HG02642 (cell line): ENCODE results near the gene ZFAND5.
A peak's percentile ranks its signal among the peaks of the same experiment; 100 is the strongest.

ENCODE experiments used
- ATAC-seq: cut with Tn5 transposase; IDR thresholded peaks from one replicate; pipeline ENCODE4 v1.9.1; 2021; ENCODE audit warnings: mild to moderate bottlenecking; ENCODE audit not compliant: unreplicated experiment, poor library complexity

ZFAND5 gene

DNA sequence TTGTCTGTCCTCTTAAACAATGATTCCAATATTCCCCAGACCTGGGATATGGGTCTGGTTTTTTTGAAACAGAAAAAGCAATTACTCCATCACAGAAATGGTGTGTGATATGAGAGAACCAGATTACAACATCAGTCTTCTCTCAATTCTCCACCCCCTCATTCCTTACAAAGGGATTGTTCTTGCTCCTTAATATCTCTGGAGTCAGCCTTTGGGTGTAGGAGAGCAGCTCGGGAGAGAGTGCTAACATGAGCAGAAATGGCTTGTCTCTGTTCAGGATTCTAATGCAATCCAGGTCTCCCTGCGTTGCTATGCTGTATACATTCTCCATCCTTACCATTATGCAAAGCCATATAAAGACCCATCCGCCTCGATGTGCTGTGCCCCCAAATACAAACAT, 32.7 kb downstream of the ZFAND5 start:
- ATAC-seq = no peak

DNA sequence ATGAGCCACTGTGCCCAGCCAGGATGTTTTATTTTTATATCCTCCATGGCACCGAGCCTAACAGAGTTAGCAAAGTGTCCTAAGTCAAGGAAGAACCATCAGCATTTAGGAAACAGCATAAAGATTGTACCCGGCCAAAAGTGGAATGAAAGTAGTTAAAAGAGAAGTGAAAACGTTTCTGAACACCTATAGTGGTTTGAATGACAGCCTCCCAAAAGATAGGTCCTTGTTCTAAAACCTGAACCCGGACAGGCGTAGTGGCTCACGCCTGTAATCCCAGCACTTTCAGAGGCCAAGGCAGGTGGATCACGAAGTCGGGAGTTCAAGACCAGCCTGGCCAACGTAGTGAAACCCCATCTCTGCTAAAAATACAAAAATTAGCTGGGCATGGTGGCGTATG, 37.4 kb downstream of the ZFAND5 start:
- no peak for ATAC-seq

DNA sequence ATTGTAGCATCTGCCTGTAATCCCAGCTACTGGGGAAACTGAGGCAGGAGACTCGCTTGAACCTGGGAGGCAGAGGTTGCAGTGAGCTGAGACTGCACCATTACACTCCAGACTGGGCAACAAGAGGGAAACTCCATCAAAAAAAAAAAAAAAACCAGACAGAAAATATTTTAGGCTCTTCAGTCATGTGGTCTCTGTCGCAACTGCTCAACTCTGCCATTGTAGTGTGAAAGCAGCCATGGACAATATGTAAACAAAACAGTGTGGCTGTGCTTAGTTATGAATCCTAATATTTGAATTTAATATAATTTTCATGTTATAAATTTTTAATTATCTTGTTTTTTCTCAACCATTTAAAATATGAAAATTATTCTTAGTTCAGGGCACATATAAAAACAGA, 38.4 kb downstream of the ZFAND5 start:
- ATAC-seq = no peak

DNA sequence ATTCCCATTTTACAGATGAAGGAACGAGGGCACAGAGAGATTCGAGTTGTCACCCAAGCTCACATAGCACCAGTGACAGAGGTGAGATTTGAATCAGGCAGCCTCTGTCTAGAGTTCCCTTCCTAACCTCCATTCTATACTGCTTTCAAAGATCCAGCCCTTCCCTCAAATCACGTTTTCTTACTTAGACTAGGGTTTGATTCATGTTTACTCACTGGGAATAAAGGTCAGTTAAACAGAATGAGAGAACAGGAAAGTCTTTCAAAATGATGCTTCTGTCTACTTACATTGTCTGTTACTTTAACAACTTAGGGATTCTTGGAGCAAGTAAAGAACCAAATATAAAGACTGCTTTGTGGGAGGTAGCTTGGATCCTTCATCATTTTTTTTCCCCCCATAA, 40.0 kb downstream of the ZFAND5 start:
- no peak for ATAC-seq

DNA sequence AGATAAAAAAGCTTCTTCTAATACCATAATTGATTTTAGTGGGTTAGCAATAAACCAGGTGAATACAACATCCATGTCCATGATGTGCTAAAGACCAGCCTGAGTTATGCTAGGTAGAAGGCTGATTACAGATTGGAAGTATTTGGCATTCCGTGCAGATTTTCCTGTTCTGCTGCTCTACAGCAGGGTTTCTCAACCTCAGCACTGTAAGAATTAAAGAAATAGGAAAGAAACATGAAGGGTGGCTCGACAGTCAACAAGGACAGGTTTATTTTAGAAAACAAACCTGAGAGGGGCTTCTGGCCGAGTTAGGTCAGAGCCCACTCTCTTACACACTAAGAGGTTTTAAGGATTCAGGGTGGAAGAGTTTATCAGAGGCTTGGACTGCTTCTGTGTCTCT, 42.3 kb downstream of the ZFAND5 start:
- ATAC-seq = no peak

DNA sequence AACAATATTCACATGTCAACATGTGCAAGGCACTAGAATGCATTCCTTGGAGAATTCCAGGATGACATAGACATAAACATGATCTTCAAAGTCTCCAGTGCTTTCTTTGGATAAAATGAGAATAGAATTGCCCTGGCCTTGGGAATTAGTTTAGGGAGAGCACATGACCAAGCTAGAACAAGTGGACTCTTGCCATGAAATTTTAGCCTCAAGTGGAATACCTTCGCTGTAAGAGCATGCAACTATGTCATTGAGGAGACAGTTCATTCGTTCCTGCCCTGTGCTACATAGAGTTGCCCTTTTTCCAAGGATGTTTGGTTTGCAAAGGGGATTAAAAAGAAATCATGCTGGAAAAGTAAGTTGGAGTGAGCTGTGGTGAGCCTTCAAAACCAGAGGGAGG, 42.7 kb downstream of the ZFAND5 start:
- no peak for ATAC-seq

DNA sequence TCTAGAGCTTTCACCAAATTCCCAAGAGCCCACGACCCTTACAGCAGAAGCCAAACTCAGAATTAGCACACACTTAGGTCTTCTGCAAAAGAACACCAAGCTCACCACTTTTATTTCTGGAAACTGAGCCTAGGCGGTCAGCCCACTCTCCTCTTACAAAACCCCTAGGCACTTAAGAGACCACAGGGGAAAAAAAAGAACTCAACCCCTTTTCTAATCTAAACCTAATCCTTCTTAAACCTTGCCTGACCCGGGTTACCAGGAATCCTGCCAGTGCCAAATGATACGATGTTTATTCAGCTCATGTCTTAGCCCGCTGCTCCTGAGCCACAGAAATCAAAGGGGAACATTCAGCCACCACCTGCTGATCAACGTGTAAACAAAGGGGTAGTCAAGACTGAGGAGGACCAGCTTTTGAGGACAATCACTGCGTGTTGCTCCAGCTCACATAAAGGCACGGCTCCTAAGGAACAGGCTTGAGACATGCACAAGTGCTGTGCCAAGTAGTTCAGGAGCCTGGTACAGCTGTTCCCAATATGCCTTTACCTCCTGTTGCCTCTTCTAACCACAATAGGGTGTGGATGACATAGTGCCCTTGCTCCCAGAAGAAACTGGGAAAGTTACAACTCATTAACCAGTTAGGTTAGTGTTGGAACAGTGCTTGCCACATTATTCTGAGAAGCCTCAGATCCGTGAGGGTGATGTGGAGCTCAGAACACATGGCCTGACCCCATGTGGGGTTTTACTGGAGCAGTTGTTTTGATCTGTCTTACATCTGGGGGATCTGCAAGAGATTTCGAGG, 49.3 kb downstream of the ZFAND5 start:
- no peak for ATAC-seq

DNA sequence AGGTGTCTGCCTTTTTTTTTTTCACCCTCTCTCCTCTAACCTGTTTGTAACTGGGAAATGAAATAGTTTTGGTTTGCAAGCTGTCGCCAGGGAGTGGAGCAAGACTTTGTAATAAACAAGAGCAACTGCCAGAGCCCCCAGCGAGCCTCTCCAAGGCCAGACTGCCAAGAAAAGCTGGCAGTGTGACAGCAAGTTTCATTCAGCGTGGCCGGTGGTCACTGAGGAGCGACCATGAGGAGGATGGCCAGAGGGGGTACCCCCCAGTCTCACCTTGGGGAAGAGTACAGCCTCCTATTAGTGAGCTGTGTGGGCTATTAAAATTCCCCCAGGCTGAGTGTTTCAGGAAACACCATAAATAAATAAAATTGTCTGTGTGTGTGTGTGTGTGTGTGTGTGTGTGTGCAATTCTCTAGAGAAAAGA, 49.9 kb downstream of the ZFAND5 start:
- no peak for ATAC-seq

DNA sequence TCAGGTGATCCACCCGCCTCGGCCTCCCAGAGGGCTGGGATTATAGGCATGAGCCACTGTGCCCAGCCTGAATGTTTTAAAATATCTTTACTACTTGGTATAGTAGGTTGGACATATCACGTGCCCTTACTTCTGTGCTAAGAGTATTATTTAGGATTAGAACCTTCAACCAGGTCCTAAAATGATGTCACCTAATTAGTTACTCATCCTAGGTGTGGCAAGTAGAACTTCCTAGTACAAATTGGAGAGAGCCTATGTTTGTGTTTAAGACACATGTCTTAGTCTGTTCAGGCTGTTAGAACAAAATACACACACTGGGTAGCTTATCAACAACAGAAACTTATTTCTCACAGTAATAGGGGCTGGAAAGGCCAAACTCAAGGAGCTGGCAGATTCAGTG, 51.5 kb downstream of the ZFAND5 start:
- no peak for ATAC-seq

DNA sequence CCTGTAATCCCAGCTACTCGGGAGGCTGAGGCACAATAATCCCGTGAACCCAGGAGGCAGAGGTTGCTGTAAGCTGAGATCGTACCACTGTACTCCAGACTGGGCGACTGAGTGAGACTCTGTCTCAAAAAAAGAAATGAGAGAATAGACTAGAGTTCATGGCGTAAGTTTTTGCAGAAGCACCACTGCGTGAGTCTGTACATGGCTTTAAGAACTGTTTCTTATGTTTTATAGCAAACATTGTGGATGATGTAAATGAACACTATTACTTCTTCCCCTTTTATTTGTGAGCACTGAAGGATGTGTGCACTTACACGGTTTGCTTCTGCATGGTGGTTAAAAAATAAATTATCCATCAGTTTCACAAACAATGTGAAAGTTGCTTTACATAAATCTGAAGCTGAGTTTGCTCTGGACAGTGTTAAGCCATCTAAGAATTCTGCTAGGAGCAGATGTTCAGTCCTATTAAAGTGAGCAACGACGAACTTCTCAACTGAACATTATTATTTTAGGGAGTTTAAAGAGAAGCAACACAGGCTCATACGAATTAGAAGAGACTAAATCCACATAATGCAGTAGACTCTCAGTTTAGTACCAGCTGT, 52.5 kb downstream of the ZFAND5 start:
- ATAC-seq = no peak

DNA sequence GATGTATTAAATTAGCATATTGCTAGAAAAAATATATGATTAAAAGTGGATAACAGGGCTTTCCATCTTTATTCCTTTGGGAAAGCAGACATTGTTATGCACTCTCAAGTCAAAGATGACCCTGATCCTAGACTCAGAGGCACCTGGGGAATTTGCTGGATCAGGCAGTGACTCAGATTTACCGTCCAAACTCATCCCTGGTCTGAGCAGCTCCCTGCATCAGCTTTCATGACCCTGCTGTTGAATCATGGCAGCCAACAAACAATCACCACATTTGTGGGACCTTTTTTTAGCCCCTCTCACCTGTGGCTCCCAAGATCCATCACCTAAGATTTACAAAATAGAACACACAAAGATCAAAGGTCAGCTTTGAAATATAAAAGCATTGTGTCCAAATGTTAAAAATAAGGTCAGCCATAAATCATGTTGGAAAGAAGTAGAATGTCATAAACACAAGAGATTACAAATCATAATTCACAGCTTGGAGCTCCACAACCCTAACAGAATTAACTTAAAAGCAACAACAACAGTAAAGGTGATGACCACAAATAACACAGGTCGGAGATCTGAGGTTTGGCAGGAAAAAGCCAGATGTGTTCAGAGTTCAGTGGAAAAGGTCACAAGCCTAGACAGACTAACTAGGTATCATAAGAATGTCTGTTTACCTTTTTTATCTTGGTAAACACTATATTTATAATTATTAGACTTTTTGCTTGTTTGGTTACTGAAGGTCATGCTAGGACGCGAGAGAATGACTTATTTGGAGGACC, 55.5 kb downstream of the ZFAND5 start:
- ATAC-seq = no peak

DNA sequence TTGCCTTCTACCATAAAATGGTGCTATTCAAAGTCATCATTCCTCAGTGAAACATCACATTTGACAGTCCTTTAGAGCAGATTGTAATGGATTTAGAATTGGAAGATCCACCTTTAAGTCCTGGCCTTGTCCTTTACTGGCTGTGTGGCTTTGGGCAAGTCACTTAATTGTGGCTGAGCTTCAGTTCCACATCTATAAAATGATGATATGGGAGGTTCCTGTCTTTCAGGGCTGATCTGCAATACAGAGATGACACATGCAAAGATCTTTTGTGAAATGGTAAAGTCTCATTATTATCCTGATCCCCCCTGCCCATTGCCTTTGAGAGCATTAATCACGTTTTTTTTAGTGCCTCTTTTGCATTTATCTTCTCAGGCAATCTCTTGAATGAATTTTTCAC, 58.2 kb downstream of the ZFAND5 start:
- ATAC-seq = no peak

DNA sequence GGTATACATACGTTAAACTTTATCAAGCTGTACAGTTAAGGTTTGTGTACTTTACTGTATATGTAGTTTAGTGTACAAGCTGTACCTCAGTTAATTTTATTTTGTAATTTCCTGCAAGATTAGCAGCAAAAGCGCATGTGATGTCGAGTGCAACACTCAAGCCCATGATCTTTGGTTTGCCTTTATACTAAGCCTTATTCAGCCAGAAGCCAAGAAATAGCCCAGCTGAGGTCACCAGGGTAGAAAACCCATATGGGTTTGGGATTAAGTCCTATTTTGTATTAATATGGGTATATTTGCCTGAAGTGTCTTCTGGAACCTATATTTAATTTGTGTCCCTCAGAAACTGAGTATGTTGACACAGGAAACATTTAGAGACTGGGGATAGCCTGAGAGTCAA, 59.3 kb downstream of the ZFAND5 start:
- no peak for ATAC-seq

DNA sequence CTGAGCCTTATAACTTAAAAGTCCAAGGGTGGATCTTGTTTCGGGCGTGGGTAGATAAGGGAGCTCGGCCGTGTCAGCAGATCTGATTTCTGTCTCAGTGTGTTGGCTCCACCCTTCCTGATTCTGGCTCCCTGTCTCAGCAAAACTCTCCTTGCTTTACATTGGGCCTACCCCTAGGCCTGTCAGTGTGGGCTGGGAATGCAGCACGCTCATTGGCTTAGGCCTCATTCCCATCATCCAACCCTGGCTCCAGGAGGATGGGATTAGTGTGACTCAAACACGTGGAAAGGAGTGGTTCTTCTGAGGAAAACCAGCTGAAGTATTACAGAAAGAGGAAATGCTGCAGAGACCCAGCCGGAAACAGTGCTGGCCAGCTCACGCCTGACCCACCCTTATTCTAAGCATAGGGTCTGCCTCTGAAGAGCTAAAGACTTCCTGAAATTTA, 59.9 kb downstream of the ZFAND5 start:
- peak; percentile 77 for ATAC-seq

DNA sequence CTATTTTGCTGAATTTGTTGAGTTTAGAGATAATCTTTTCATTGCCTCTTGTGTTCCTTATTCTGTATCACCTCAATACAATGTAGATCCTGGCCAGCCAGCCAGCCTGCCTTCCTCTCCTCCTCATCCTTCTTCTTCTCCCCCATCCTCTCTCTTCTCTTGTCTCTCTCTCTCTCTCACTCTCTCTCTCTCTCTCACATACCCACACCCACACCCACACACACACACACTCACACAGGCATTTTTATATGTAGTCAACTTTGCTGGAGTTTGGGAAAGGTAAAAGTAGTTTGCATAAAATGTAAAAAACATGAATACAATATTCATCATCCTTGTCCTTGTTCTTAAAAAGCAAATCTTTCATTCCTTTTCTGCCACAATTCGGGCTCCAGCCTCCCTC, 60.5 kb downstream of the ZFAND5 start:
- no peak for ATAC-seq
